Lower lobe of right lung (tissue), 2 donors: ENCODE measurements around the gene RNF207. TPM values are rescaled to one million over a fixed set of nuclear protein-coding genes. Genes with fewer than 3 reads are reported as not detected.

Experiments used
- ATAC-seq, 2 donors: fragments of 200-7000 bp; cut with Tn5 transposase; one replicate each; pipeline ENCODE4 v1.9.1; 2020 to 2022; ENCODE audit warnings: mild to moderate bottlenecking in 2 of 2, moderate library complexity in 2 of 2
- DNase-seq: peaks from one replicate; pipeline ENCODE4 v3.0.0-alpha.2; 2020
- H3K27ac ChIP-seq: fragments of 200-600 bp; one replicate; pipeline ENCODE4 v1.8.0; 2022
- H3K27me3 ChIP-seq: fragments of 200-600 bp; one replicate; pipeline ENCODE4 v1.8.0; 2022; ENCODE audit warnings: low read depth
- H3K36me3 ChIP-seq: fragments of 200-600 bp; one replicate; pipeline ENCODE4 v1.8.0; 2022; ENCODE audit warnings: mild to moderate bottlenecking
- H3K4me1 ChIP-seq: fragments of 200-600 bp; one replicate; pipeline ENCODE4 v1.8.0; 2022
- H3K4me3 ChIP-seq: fragments of 200-600 bp; one replicate; pipeline ENCODE4 v1.8.0; 2022; ENCODE audit warnings: mild to moderate bottlenecking
- H3K9me3 ChIP-seq: fragments of 200-600 bp; one replicate; pipeline ENCODE4 v1.8.0; 2022
- intact Hi-C: fragments of 100-400 bp; cut with DNase I; formaldehyde crosslinking; loops from one replicate; pipeline ENCODE4 v1.11.0; 2022
- total RNA-seq: library from RNA; stranded (reverse); fragmentation: NEBNext Ultra II Directional; extraction: Animal tissue kit (Norgen Biotek cat#: 25700); gene quantifications from one replicate; pipeline ENCODE4 v1.2.1, GENCODE V29; 2021
- TF ChIP-seq, protein P1 (sequence below): fragments of 200-600 bp; IDR thresholded peaks from one replicate; pipeline ENCODE4 v1.8.0; 2022; ENCODE audit warnings: antibody characterized with exemption, mild to moderate bottlenecking
- donor health status: DM: no; HTN: yes; CAD: no; lungs with severe emphysema.

The RNF207 gene
- total RNA-seq, 1 donor from 2014 or later, result 14.0 TPM

DNA sequence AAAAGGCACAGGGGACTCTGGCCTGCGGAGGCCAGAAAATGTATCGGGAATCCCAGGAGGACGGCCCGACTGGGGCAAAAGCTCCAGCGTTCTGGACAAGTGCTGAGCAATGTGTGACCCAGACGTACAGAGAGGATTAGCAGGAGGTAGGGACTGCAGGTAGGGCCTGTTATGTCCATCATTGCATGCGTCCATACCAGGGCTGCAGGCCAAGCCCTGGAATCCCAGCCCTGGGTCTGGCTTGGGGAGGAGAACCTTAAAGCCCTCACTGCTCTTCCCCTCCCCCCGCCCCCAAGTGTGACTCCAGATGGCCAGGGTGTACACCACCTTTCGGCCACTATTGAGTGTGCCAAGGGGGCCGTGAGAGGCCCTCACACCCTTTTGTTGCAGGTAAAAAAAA is 2.0 kb downstream of the RNF207 start:
- H3K27ac ChIP-seq, result no peak overlapping the region
- no peak overlapping the region for H3K4me3 ChIP-seq
- H3K36me3 ChIP-seq, result no peaks in the 10 kb centered on the region
- no peak for ATAC-seq
- TF ChIP-seq, protein P1, sequence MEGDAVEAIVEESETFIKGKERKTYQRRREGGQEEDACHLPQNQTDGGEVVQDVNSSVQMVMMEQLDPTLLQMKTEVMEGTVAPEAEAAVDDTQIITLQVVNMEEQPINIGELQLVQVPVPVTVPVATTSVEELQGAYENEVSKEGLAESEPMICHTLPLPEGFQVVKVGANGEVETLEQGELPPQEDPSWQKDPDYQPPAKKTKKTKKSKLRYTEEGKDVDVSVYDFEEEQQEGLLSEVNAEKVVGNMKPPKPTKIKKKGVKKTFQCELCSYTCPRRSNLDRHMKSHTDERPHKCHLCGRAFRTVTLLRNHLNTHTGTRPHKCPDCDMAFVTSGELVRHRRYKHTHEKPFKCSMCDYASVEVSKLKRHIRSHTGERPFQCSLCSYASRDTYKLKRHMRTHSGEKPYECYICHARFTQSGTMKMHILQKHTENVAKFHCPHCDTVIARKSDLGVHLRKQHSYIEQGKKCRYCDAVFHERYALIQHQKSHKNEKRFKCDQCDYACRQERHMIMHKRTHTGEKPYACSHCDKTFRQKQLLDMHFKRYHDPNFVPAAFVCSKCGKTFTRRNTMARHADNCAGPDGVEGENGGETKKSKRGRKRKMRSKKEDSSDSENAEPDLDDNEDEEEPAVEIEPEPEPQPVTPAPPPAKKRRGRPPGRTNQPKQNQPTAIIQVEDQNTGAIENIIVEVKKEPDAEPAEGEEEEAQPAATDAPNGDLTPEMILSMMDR, result no peak
- no peak for DNase-seq
- intact Hi-C loops, result no loop called here
- peaks cover 37% of the 10 kb centered on the region for H3K4me1 ChIP-seq
- H3K27me3 ChIP-seq, result peaks cover 24% of the 10 kb centered on the region
- H3K9me3 ChIP-seq, result no peaks in the 10 kb centered on the region

DNA sequence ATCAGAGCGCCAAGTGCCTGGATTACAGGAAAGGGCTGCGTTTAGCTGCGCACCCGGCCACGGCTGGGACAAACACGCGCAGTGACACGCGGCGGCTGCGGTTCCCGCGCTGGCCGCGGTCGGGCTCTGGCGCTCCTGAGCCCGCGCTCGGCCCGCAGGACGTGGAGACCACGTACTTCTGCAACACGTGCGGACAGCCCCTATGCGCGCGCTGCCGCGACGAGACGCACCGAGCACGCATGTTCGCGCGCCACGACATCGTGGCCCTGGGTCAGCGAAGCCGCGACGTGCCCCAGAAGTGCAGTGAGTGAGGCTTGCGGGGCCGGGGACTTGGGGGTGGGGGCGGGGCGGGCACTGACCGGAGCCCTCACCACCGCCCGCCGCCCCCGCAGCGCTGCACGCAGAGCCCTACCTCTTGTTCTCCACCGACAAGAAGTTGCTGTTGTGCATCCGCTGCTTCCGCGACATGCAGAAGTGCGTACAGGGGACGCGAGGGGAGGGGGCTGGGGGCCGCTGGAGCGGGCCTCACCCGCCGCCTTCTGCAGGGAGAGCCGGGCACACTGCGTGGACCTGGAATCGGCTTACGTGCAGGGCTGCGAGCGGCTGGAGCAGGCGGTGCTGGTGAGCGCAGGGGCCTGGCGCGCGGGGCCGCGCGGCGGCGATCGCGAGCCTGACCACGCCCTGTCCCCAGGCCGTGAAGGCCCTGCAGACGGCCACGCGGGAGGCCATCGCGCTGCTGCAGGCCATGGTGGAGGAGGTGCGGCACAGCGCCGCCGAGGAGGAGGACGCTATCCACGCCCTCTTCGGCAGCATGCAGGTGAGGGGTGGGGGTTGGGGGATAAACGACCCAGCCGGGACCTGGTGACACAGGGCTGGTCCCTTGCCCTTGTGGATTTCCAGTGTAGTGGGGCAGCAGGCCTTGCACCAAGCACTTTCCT is 3.1 kb downstream of the RNF207 start:
- Histone ChIP-seq H3K9me3 (no peaks in the 10 kb centered on the region), H3K4me1 (peaks cover 37% of the 10 kb centered on the region), H3K27ac (no peak overlapping the region), H3K4me3 (peak overlapping the region; percentile 56), H3K27me3 (peaks cover 24% of the 10 kb centered on the region), H3K36me3 (no peaks in the 10 kb centered on the region)
- intact Hi-C loops, result no loop called here
- TF ChIP-seq, protein P1, result peak; percentile 46
- ATAC-seq (peak; percentile 51 to 58), DNase-seq (peak; percentile 65)

DNA sequence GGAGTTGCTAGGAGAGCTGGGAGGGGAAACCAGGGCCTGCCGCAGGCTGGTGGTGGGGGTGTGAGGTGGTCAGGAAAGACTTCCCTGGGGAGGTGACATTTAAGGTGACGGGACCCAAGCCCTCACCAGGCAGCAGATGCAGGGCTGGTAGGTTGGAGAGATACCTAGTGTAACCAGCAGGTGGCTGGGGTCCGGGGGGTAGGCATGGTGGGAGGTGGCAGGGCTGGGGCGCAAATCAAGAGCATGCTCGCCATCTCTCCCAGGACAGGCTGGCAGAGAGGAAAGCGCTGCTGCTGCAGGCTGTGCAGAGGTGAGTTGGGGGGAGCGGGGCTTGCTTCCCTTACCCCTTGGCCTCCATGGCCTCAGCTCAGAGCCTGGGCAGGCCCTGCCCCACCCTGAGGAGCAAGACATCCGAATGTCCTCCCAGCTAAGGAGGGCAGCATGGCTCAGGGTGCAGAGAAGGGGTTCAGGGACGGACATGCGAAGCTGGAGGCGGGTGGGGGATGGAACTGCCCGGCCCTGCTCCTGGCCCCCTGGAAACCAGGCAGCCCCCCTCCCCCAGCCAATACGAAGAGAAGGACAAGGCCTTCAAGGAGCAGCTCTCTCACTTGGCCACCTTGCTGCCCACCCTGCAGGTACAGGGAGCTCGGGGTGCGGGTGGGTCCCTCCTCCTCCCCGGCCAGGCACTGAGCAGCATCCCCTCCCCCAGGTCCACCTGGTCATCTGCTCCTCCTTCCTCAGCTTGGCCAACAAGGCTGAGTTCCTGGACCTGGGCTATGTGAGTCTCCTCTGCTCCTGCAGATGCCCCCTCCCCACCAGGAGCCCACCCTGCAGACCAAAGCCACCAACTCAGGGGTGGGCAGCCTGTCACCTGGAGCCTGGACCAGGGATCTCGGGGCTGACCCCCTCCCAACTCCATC is 4.0 kb downstream of the RNF207 start:
- DNase-seq, result no peak
- intact Hi-C loops, result no loop called here
- Histone ChIP-seq H3K4me1 (peaks cover 34% of the 10 kb centered on the region), H3K9me3 (no peaks in the 10 kb centered on the region), H3K27ac (no peak overlapping the region), H3K27me3 (peaks cover 24% of the 10 kb centered on the region), H3K36me3 (no peaks in the 10 kb centered on the region), H3K4me3 (peak overlapping the region; percentile 56)
- TF ChIP-seq, protein P1, result no peak
- no peak for ATAC-seq

DNA sequence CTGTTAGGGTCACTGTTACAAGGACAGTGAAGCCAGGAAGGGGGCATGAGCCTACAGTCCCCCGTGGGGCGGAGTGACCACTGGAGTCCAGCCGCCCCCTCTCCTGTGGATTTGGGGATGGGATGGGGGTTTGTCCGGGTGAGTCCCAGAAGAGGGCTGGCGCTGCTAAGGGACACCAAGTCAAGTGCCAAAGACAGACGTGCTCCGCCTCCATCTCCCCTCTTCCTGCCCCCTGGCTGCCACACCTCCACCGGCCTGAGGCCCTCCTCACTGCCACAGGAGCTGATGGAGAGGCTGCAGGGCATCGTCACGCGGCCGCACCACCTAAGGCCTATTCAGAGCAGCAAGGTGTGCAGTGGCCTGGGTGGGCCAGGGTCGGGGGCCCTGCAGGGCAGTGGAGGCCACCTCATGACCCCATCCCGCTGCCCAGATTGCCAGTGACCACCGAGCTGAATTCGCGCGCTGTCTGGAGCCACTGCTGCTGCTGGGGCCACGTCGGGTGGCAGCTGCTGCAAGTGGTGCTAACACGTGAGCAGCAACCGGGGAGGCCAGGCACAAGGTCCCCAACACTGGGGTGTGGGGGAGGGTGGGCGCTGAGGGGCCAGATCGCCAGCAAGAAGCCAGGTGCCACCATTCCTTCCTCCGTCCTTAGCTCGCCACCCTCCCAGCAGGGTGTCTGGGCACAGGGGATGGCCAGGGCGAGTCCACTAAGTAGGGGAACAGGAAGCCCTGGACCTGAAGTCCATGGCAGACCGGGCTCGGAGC is 4.9 kb downstream of the RNF207 start:
- no peak for DNase-seq
- Histone ChIP-seq H3K4me1 (peaks cover 26% of the 10 kb centered on the region), H3K27me3 (peaks cover 20% of the 10 kb centered on the region), H3K4me3 (no peak overlapping the region), H3K27ac (no peak overlapping the region), H3K9me3 (no peaks in the 10 kb centered on the region), H3K36me3 (no peaks in the 10 kb centered on the region)
- ATAC-seq, result no peak
- intact Hi-C loops, result no loop called here
- TF ChIP-seq, protein P1, result no peak

DNA sequence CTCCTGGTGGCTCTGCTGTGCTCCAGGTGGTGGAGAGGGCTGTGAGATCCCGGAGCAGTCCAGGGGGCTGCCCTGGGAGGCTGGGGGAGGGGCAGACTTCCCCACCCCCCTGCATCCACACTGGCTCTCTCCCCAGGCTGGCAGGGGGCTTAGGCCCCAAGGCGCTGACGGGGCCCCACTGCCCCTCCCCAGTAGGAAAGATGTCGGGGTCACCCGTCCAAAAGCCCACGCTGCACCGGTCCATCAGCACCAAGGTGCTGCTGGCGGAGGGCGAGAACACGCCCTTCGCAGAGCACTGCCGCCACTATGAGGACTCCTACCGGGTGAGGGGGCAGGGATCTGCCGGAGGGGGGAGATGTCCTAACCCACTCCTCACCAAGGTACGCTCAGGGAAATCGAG is 5.8 kb downstream of the RNF207 start:
- Histone ChIP-seq H3K4me3 (no peak overlapping the region), H3K36me3 (no peaks in the 10 kb centered on the region), H3K27me3 (peaks cover 14% of the 10 kb centered on the region), H3K9me3 (no peaks in the 10 kb centered on the region), H3K4me1 (peaks cover 16% of the 10 kb centered on the region), H3K27ac (no peak overlapping the region)
- intact Hi-C loops, result no loop called here
- DNase-seq, result no peak
- ATAC-seq, result no peak
- TF ChIP-seq, protein P1, result no peak
